K562 (cell line): ENCODE measurements around the gene FBLN2. TPM values are rescaled to one million over a fixed set of nuclear protein-coding genes. Genes with fewer than 3 reads are reported as not detected.
"Not testable (repeated sequence)": the region's sequence is repeated elsewhere in the genome, so short reads cannot be mapped to it uniquely, and the experiment has no call there.

Source experiments
- ATAC-seq: fragments of 200-7000 bp; cut with Tn5 transposase; 3 replicates; pipeline ENCODE4 v1.9.1; 2020; ENCODE audit warnings: moderate library complexity
- BruUV-seq: library from RNA; stranded (reverse); fragments of 400-500 nt; replicated peaks from 2 replicates; lab custom pipeline; 2021; lab: Mats Ljungman, UMichigan
- CTCF ChIA-PET: fragments of 300-600 bp; formaldehyde crosslinking; extraction: SDS; loops from one replicate; lab custom pipeline; 2021; ENCODE audit warnings: low intra/inter-chr PET ratio; lab: Yijun Ruan, JAX
- POLR2A ChIA-PET: fragments of 300-600, 350-650 bp; sonication (Branson Sonifier 250); formaldehyde crosslinking; extraction: SDS; loops from one replicate; lab custom pipeline; 2021; ENCODE audit warnings: antibody characterized with exemption, inconsistent platforms; lab: Yijun Ruan, JAX
- DNase-seq, 4 experiments: peaks; one replicate each; pipeline versions ENCODE4 v3.0.0 to v3.0.0-alpha.2; 2011 to 2018; ENCODE audit warnings: low spot score in 3 of 4, mixed read lengths in 3 of 4; ENCODE audit errors: extremely low read depth in 1 of 4
- FAIRE-seq: peaks from 2 replicates; lab custom pipeline; 2011; peaks lifted over from hg19 to GRCh38; lab: Jason Lieb, UNC
- H2AFZ ChIP-seq: 2 replicates; pipeline ENCODE4 v1.6.0; 2011; ENCODE audit warnings: low read depth, low read length, control low read depth, inconsistent platforms
- H3K27ac ChIP-seq: fragments of 200-600 bp; 3 replicates; pipeline ENCODE4 v1.8.0; 2011; ENCODE audit warnings: low read depth, mild to moderate bottlenecking, control low read depth, inconsistent platforms, low read length, moderate library complexity, mixed read lengths; ENCODE audit errors: extremely low read depth
- H3K27me3 ChIP-seq, 2 experiments: fragments of 300-600 bp in 1 of 2; 2 replicates in 1 of 2; 3 replicates in 1 of 2; pipeline versions ENCODE4 v1.6.0 to v1.8.0; 2011; ENCODE audit warnings: inconsistent platforms in 2 of 2, low read length in 2 of 2, mild to moderate bottlenecking in 1 of 2, mixed read lengths in 1 of 2, moderate library complexity in 1 of 2; ENCODE audit not compliant: control insufficient read depth in 2 of 2, insufficient read depth in 2 of 2
- H3K36me3 ChIP-seq: fragments of 300-600 bp; 3 replicates; pipeline ENCODE4 v1.8.0; 2011; ENCODE audit warnings: mild to moderate bottlenecking, low read length, inconsistent platforms; ENCODE audit not compliant: control insufficient read depth, insufficient read depth
- H3K4me1 ChIP-seq, 2 experiments: fragments of 200-600 bp in 1 of 2; replicated peaks in 1 of 2; 2 replicates in 1 of 2; 3 replicates in 1 of 2; pipeline versions ENCODE4 v1.5.1 to v1.8.0; 2011; ENCODE audit warnings: inconsistent platforms in 2 of 2, low read length in 2 of 2, mild to moderate bottlenecking in 1 of 2, mixed read lengths in 1 of 2, moderate library complexity in 1 of 2; ENCODE audit not compliant: control insufficient read depth in 2 of 2, insufficient read depth in 2 of 2
- H3K4me2 ChIP-seq: 2 replicates; pipeline ENCODE4 v1.6.1; 2011; ENCODE audit warnings: low read length, control low read depth, inconsistent platforms, mixed read lengths; ENCODE audit not compliant: insufficient read depth
- H3K4me3 ChIP-seq: fragments of 200-600 bp; sonication (generic), shearing (Covaris generic); 2 replicates; pipeline ENCODE4 v1.5.1; 2016; ENCODE audit warnings: control low read depth, inconsistent platforms
- H3K79me2 ChIP-seq: fragments of 200-600 bp; 3 replicates; pipeline ENCODE4 v1.8.0; 2011; ENCODE audit warnings: low read length, inconsistent platforms; ENCODE audit not compliant: control insufficient read depth, insufficient read depth
- H3K9ac ChIP-seq, 2 experiments: 2 replicates each; pipeline versions ENCODE4 v1.6.0 to v1.6.1; 2011; ENCODE audit warnings: low read depth in 2 of 2, low read length in 2 of 2, control low read depth in 1 of 2, inconsistent platforms in 1 of 2, mild to moderate bottlenecking in 1 of 2, mixed read lengths in 1 of 2; ENCODE audit not compliant: insufficient read depth in 1 of 2
- H3K9me1 ChIP-seq: one replicate; pipeline ENCODE4 v1.6.0; 2011; ENCODE audit warnings: inconsistent platforms, mild to moderate bottlenecking, low read length, moderate library complexity; ENCODE audit not compliant: control insufficient read depth, insufficient read depth
- H3K9me3 ChIP-seq: replicated peaks from 2 replicates; pipeline ENCODE4 v1.5.1; 2011; ENCODE audit warnings: low read depth, low read length, inconsistent platforms; ENCODE audit not compliant: control insufficient read depth, insufficient read depth
- H4K20me1 ChIP-seq: replicated peaks from 2 replicates; pipeline ENCODE4 v1.6.1; 2011; ENCODE audit warnings: low read length, inconsistent platforms, mixed read lengths; ENCODE audit not compliant: control insufficient read depth, insufficient read depth
- SPI1 ChIP-seq: IDR thresholded peaks from 2 replicates; pipeline ENCODE4 v1.6.1; 2011; ENCODE audit warnings: low read depth, low read length, control low read depth, borderline replicate concordance
- ZNF76 ChIP-seq: fragments of 250-450 bp; sonication (Bioruptor Pico); IDR thresholded peaks from 2 replicates; pipeline ENCODE4 v1.4.0; 2020; ENCODE audit warnings: mild to moderate bottlenecking, moderate library complexity, borderline replicate concordance
- WGBS: fragments of 100-300 bp; shearing (Covaris generic); methylation state at CpG from one replicate; pipeline ENCODE4 v1.1.6; 2016; ENCODE audit warnings: low coverage, mixed read lengths; ENCODE audit not compliant: insufficient coverage; ENCODE audit errors: missing lambda C conversion rate; 5-methylcytosine and 5-hydroxymethylcytosine counted together
- in situ Hi-C: fragments of 300-500 bp; cut with MboI; formaldehyde crosslinking; loops from 4 replicates; pipeline ENCODE4 v1.15.0; 2018; ENCODE audit warnings: inconsistent platforms, mixed read lengths
- intact Hi-C: fragments of 100-400 bp; cut with micrococcal nuclease; formaldehyde crosslinking; loops from 2 replicates; pipeline ENCODE4 v1.14.2; 2022
- polyA plus RNA-seq, 8 experiments: library from polyadenylated mRNA; depleted of rRNA in 4 of 8; stranded (reverse) in 5 of 8; unstranded in 3 of 8; fragments of >200 nt; fragmentation: Nextera tagmentation in 2 of 8; fragmentation: Illumina TruSeq in 1 of 8; extraction: Ambion mirVana in 2 of 8; extraction: Trizol in 1 of 8; gene quantifications; 2 replicates each; pipeline versions ENCODE4 v1.2.1 to v1.2.3, GENCODE V29; 2011 to 2014; ENCODE audit warnings: inconsistent platforms in 1 of 8, missing spikeins in 1 of 8
- total RNA-seq, 7 experiments: library from RNA; depleted of rRNA in 6 of 7; stranded (reverse); fragments of >200 nt in 6 of 7; fragmentation: Illumina TruSeq in 2 of 7; extraction: Trizol in 2 of 7; gene quantifications; 2 replicates each; pipeline versions ENCODE4 v1.2.1 to v1.2.3, GENCODE V29; 2011 to 2021; ENCODE audit warnings: low replicate concordance in 1 of 7

The FBLN2 gene
- total and polyA plus RNA-seq, 9 of the 15 experiments (the other 6 are each of a cell fraction or from before 2014, with no cell fraction given): 0.03 to 0.10 (median 0.04) TPM; not detected in 6

- no peaks in the 10 kb centered on the region for H3K36me3 ChIP-seq
- no peak overlapping the region for H3K4me3 ChIP-seq
- H2AFZ ChIP-seq: no peak overlapping the region
- in situ Hi-C loops (no loop called here), intact Hi-C loops (no loop called here)
- H3K27me3 ChIP-seq: peaks cover 10 to 64% of the 10 kb centered on the region in 2 experiments; a peak in 3 of 5 replicates
- no peak overlapping the region for H3K9ac ChIP-seq
- no peak for DNase-seq
- H3K79me2 ChIP-seq: no peaks in the 10 kb centered on the region
- H3K4me2 ChIP-seq: no peak overlapping the region
- H3K9me1 ChIP-seq: no peaks in the 10 kb centered on the region
- ATAC-seq: no peak
- 4% methylated on average over 4 of the region's 4 CpGs for WGBS
- ChIA-PET CTCF (no interaction called here), POLR2A (interaction anchor here (1.1 kb wide), 1 partner anchor 11 kb away, joined by 3 read pairs; no protein-coding TSS in a partner anchor)
- FAIRE-seq: peak; percentile 6
- H3K4me1 ChIP-seq: peaks cover 1 to 10% of the 10 kb centered on the region in 2 experiments; a peak in 3 of 5 replicates
- no TSS peak for BruUV-seq
- H3K9me3 ChIP-seq: no peaks in the 10 kb centered on the region
- H3K27ac ChIP-seq: no peak overlapping the region
- no peaks in the 10 kb centered on the region; the same call in 1 of the 2 replicates for H4K20me1 ChIP-seq
- no peak for TF ChIP-seq ZNF76 (CRISPR knock-in tag)
- TF ChIP-seq SPI1: peak; percentile 50; the same call in 1 of the 2 replicates
These were observed 13.0 kb downstream of the FBLN2 start for GRCh38 chr3:13561967-13562366.

GRCh38 chr3:13562421-13562820, 13.5 kb downstream of the FBLN2 start:
- FAIRE-seq, in situ Hi-C loops: not testable (repeated sequence)

More at GRCh38 chr3:13562421-13562820, 13.5 kb downstream of the FBLN2 start:
- H3K9me3 ChIP-seq, H3K36me3 ChIP-seq, H3K4me3 ChIP-seq, intact Hi-C loops, H4K20me1 ChIP-seq, H2AFZ ChIP-seq, DNase-seq, CTCF ChIA-PET, H3K27ac ChIP-seq, H3K4me1 ChIP-seq, H3K4me2 ChIP-seq, H3K9me1 ChIP-seq, ATAC-seq, BruUV-seq, H3K79me2 ChIP-seq, H3K9ac ChIP-seq: not testable (repeated sequence)
- POLR2A ChIA-PET: interaction anchor here (1.1 kb wide), 1 partner anchor 12 kb away, joined by 3 read pairs; no protein-coding TSS in a partner anchor
- peaks cover 10 to 67% of the 10 kb centered on the region in 2 experiments; a peak in 3 of 5 replicates for H3K27me3 ChIP-seq
- WGBS: 48% methylated on average over 9 of the region's 9 CpGs
